GM12878 (cell line): ENCODE measurements around the gene CDHR2. TPM values are rescaled to one million over a fixed set of nuclear protein-coding genes. Genes with fewer than 3 reads are reported as not detected.

Source experiments
- ATAC-seq: fragments of 200-7000 bp; cut with Tn5 transposase; 3 replicates; pipeline ENCODE4 v1.9.1; 2020; ENCODE audit warnings: mild to moderate bottlenecking, moderate library complexity
- BruUV-seq: library from RNA; stranded (reverse); fragments of 400-500 nt; replicated peaks from 2 replicates; lab custom pipeline; 2021; lab: Mats Ljungman, UMichigan
- CTCF ChIA-PET: fragments of 300-600 bp; sonication (Branson Sonifier 250); formaldehyde crosslinking; extraction: SDS; loops from one replicate; lab custom pipeline; 2021; ENCODE audit warnings: inconsistent platforms; lab: Yijun Ruan, JAX
- POLR2A ChIA-PET: fragments of 350-600 bp; formaldehyde crosslinking; extraction: SDS; loops from one replicate; lab custom pipeline; 2021; ENCODE audit warnings: inconsistent platforms; lab: Charles Lee
- RAD21 ChIA-PET: fragments of 300-600 bp; sonication (Branson Sonifier 250); formaldehyde crosslinking; loops from one replicate; lab custom pipeline; 2023; ENCODE audit warnings: antibody characterized with exemption; ENCODE audit not compliant: unreplicated experiment; lab: Charles Lee
- SMC1A ChIA-PET: fragments of 300-600 bp; sonication (Branson Sonifier 250); formaldehyde crosslinking; loops from one replicate; lab custom pipeline; 2023; ENCODE audit not compliant: unreplicated experiment, uncharacterized antibody; lab: Charles Lee
- DNase-seq: peaks from one replicate; pipeline ENCODE4 v3.0.0-alpha.2; 2011; ENCODE audit warnings: low read depth, low spot score
- FAIRE-seq: peaks from 3 replicates; lab custom pipeline; 2011; peaks lifted over from hg19 to GRCh38; lab: Jason Lieb, UNC
- H2AFZ ChIP-seq: 2 replicates; pipeline ENCODE4 v1.6.0; 2011; ENCODE audit warnings: low read depth, low read length, control low read depth; ENCODE audit not compliant: control insufficient read depth
- H3K27ac ChIP-seq: 2 replicates; pipeline ENCODE4 v1.5.1; 2011; ENCODE audit warnings: control low read depth; ENCODE audit not compliant: control insufficient read depth, insufficient read depth
- H3K27me3 ChIP-seq, 2 experiments: replicated peaks in 1 of 2; 2 replicates each; pipeline versions ENCODE4 v1.6.0 to v1.6.1; 2011; ENCODE audit warnings: low read length in 1 of 2; ENCODE audit not compliant: control insufficient read depth in 2 of 2, insufficient read depth in 2 of 2
- H3K36me3 ChIP-seq, 2 experiments: 2 replicates each; pipeline ENCODE4 v1.5.1; 2011; ENCODE audit warnings: low read length in 1 of 2; ENCODE audit not compliant: control insufficient read depth in 2 of 2, insufficient read depth in 2 of 2
- H3K4me1 ChIP-seq: 2 replicates; pipeline ENCODE4 v1.6.1; 2011; ENCODE audit warnings: mild to moderate bottlenecking, low read length, moderate library complexity, mixed read lengths; ENCODE audit not compliant: control insufficient read depth, insufficient read depth
- H3K4me2 ChIP-seq: 2 replicates; pipeline ENCODE4 v1.6.0; 2011; ENCODE audit warnings: control low read depth; ENCODE audit not compliant: control insufficient read depth, insufficient read depth
- H3K4me3 ChIP-seq: fragments of 200-600 bp; sonication (generic); 2 replicates; pipeline ENCODE4 v1.5.1; 2016
- H3K79me2 ChIP-seq: 2 replicates; pipeline ENCODE4 v1.6.0; 2011; ENCODE audit warnings: low read length; ENCODE audit not compliant: control insufficient read depth, insufficient read depth
- H3K9ac ChIP-seq: 2 replicates; pipeline ENCODE4 v1.8.0; 2011; ENCODE audit warnings: low read length, control low read depth, mixed read lengths; ENCODE audit not compliant: control insufficient read depth, insufficient read depth
- H3K9me3 ChIP-seq: replicated peaks from 3 replicates; pipeline ENCODE4 v1.5.1; 2011; ENCODE audit warnings: mild to moderate bottlenecking, low read length; ENCODE audit not compliant: control insufficient read depth, insufficient read depth
- H4K20me1 ChIP-seq: 2 replicates; pipeline ENCODE4 v1.6.0; 2011; ENCODE audit not compliant: control insufficient read depth, insufficient read depth
- EED ChIP-seq: sonication (generic); IDR thresholded peaks from 2 replicates; pipeline ENCODE4 v1.6.1; 2016; ENCODE audit warnings: antibody characterized with exemption, low read depth
- ESRRA ChIP-seq: IDR thresholded peaks from 2 replicates; pipeline ENCODE4 v1.6.1; 2012; ENCODE audit warnings: mild to moderate bottlenecking, low read length, improper control_type of control experiment
- ETV6 ChIP-seq, 2 experiments: fragments of 450-650 bp in 1 of 2; IDR thresholded peaks in 1 of 2; conservative IDR thresholded peaks in 1 of 2; 2 replicates each; pipeline ENCODE4 v1.6.1; 2014; ENCODE audit warnings: antibody characterized with exemption in 1 of 2, borderline replicate concordance in 1 of 2, low read depth in 1 of 2, mild to moderate bottlenecking in 1 of 2, moderate library complexity in 1 of 2
- FOXK2 ChIP-seq: fragments of 450-650 bp; IDR thresholded peaks from 2 replicates; pipeline ENCODE4 v1.6.1; 2017; ENCODE audit warnings: mild to moderate bottlenecking, moderate library complexity
- IKZF2 ChIP-seq, 2 experiments: fragments of 450-650 bp; IDR thresholded peaks; 2 replicates each; pipeline ENCODE4 v1.6.1; 2017; ENCODE audit warnings: mild to moderate bottlenecking in 2 of 2, moderate library complexity in 2 of 2
- KDM1A ChIP-seq: fragments of 200-600 bp; sonication (generic); IDR thresholded peaks from 2 replicates; pipeline ENCODE4 v1.6.1; 2016; ENCODE audit warnings: borderline replicate concordance
- MEF2A ChIP-seq: IDR thresholded peaks from 2 replicates; pipeline ENCODE4 v1.6.1; 2011; ENCODE audit warnings: low read depth, mild to moderate bottlenecking, low read length, moderate library complexity; ENCODE audit not compliant: insufficient read depth
- MEF2B ChIP-seq: fragments of 450-650 bp; IDR thresholded peaks from 2 replicates; pipeline ENCODE4 v1.6.1; 2018; ENCODE audit warnings: mild to moderate bottlenecking, moderate library complexity; ENCODE audit not compliant: partially characterized antibody, poor library complexity, severe bottlenecking
- MXI1 ChIP-seq: fragments of 150-350 bp; IDR thresholded peaks from 2 replicates; pipeline ENCODE4 v1.6.1; 2011; ENCODE audit warnings: low read depth, mild to moderate bottlenecking, inconsistent platforms, low read length, improper control_type of control experiment
- POU2F2 ChIP-seq: IDR thresholded peaks from 3 replicates; pipeline ENCODE4 v1.6.1; 2011; ENCODE audit warnings: low read depth, mild to moderate bottlenecking, low read length, borderline replicate concordance
- RAD21 ChIP-seq: IDR thresholded peaks from 2 replicates; pipeline ENCODE4 v1.6.1; 2011; ENCODE audit warnings: mild to moderate bottlenecking, low read depth, low read length, moderate library complexity; ENCODE audit not compliant: insufficient read depth
- RBBP5 ChIP-seq: fragments of 200-600 bp; sonication (generic); conservative IDR thresholded peaks from 2 replicates; pipeline ENCODE4 v1.6.1; 2016
- SMAD1 ChIP-seq: fragments of 450-650 bp; IDR thresholded peaks from 2 replicates; pipeline ENCODE4 v1.6.1; 2018; ENCODE audit warnings: mild to moderate bottlenecking, low read depth; ENCODE audit not compliant: partially characterized antibody
- SMARCA5 ChIP-seq: fragments of 450-650 bp; IDR thresholded peaks from 2 replicates; pipeline ENCODE4 v1.6.1; 2017; ENCODE audit warnings: mild to moderate bottlenecking
- SUPT20H ChIP-seq: IDR thresholded peaks from 2 replicates; pipeline ENCODE4 v1.6.1; 2011; ENCODE audit warnings: low read depth, mild to moderate bottlenecking, low read length, moderate library complexity, borderline replicate concordance; ENCODE audit not compliant: control insufficient read depth
- TCF12 ChIP-seq: IDR thresholded peaks from 2 replicates; pipeline ENCODE4 v1.6.1; 2011; ENCODE audit warnings: low read depth, mild to moderate bottlenecking, low read length
- WRNIP1 ChIP-seq: IDR thresholded peaks from 2 replicates; pipeline ENCODE4 v1.6.1; 2011; ENCODE audit warnings: low read depth, low read length, improper control_type of control experiment, borderline replicate concordance
- WGBS: methylation state at CpG from one replicate; pipeline ENCODE4 v1.1.6; 2016; ENCODE audit warnings: low lambda C conversion rate; ENCODE audit not compliant: insufficient replicate concordance, insufficient coverage; ENCODE audit errors: missing lambda C conversion rate; 5-methylcytosine and 5-hydroxymethylcytosine counted together
- in situ Hi-C: fragments of 300-500 bp; cut with MboI; formaldehyde crosslinking; loops from 9 replicates; pipeline ENCODE4 v1.14.3; 2018; ENCODE audit warnings: mixed read lengths
- intact Hi-C: fragments of 100-400 bp; cut with micrococcal nuclease; formaldehyde crosslinking; loops from one replicate; pipeline ENCODE4 v1.14.2; 2022; ENCODE audit not compliant: unreplicated experiment
- polyA plus RNA-seq, 11 experiments: library from polyadenylated mRNA; depleted of rRNA in 4 of 11; unstranded in 6 of 11; stranded (reverse) in 5 of 11; fragments of >200 nt; fragmentation: Nextera tagmentation in 4 of 11; fragmentation: Illumina TruSeq in 1 of 11; extraction: Ambion mirVana in 4 of 11; extraction: Trizol in 1 of 11; gene quantifications; 1 replicate in 1 of 11; 2 replicates in 10 of 11; pipeline versions ENCODE4 v1.2.1 to v1.2.3, GENCODE V29; 2011 to 2016; ENCODE audit warnings: inconsistent platforms in 2 of 11, missing spikeins in 2 of 11, low read depth in 1 of 11
- total RNA-seq, 4 experiments: library from RNA; depleted of rRNA in 3 of 4; stranded (reverse); fragments of >200 nt in 3 of 4; fragmentation: Illumina TruSeq in 1 of 4; extraction: Trizol in 1 of 4; gene quantifications; 2 replicates each; pipeline versions ENCODE4 v1.2.1 to v1.2.3, GENCODE V29; 2013 to 2021
- TF ChIP-seq, protein P1 (sequence below): IDR thresholded peaks from 2 replicates; pipeline ENCODE4 v1.6.1; 2012; ENCODE audit warnings: improper control_type of control experiment, low read depth, low read length; ENCODE audit not compliant: insufficient replicate concordance

Gene CDHR2
- total and polyA plus RNA-seq, 10 of the 15 experiments (the other 5 are each of a cell fraction or from before 2014, with no cell fraction given), result 0.03 to 0.46 (median 0.06) TPM; not detected in 5

GRCh38 chr5:176575488-176576422 lies 26.6 kb downstream of the CDHR2 start:
- ChIA-PET POLR2A (no interaction called here), SMC1A (no interaction called here), RAD21 (no interaction called here), CTCF (interaction anchor here (0.9 to 4.1 kb wide), 4 partner anchors 17 to 536 kb away, joined by 3 to 19 read pairs (median 4); partner anchors contain the start of gene TSPAN17)
- no peak for ATAC-seq
- Histone ChIP-seq H3K4me2 (no peak overlapping the region), H3K4me1 (no peaks in the 10 kb centered on the region), H3K4me3 (no peak overlapping the region), H2AFZ (no peak overlapping the region), H3K9ac (no peak overlapping the region), H3K79me2 (no peaks in the 10 kb centered on the region), H3K36me3 (no peaks in the 10 kb centered on the region), H3K27ac (no peak overlapping the region), H4K20me1 (no peaks in the 10 kb centered on the region), H3K9me3 (no peaks in the 10 kb centered on the region), H3K27me3 (no peaks in the 10 kb centered on the region)
- intact Hi-C loops, result no loop called here
- BruUV-seq, result no TSS peak
- no peak for FAIRE-seq
- 64% methylated on average over 34 of the region's 37 CpGs for WGBS
- no peak for DNase-seq
- in situ Hi-C loops, result loop anchor here (25.0 kb wide), 1 partner anchor 838 kb away; no protein-coding TSS in a partner anchor
- TF ChIP-seq POU2F2 (no peak), FOXK2 (no peak), MEF2B (no peak), ESRRA (no peak), IKZF2 (IDR thresholded peaks at IDR 0.05) (no peak), TCF12 (no peak), EED (no peak), RBBP5 (no peak), WRNIP1 (no peak), SMARCA5 (no peak), MEF2A (no peak), MXI1 (no peak), RAD21 (no peak), KDM1A (no peak), SMAD1 (no peak), SUPT20H (no peak), ETV6 (conservative IDR thresholded peaks at IDR 0.05 in 1 of 2, IDR thresholded peaks at IDR 0.05 in 1 of 2; ENCODE audit: borderline replicate concordance in 1 of 2, low read depth in 1 of 2) (no peak)
- TF ChIP-seq, protein P1, sequence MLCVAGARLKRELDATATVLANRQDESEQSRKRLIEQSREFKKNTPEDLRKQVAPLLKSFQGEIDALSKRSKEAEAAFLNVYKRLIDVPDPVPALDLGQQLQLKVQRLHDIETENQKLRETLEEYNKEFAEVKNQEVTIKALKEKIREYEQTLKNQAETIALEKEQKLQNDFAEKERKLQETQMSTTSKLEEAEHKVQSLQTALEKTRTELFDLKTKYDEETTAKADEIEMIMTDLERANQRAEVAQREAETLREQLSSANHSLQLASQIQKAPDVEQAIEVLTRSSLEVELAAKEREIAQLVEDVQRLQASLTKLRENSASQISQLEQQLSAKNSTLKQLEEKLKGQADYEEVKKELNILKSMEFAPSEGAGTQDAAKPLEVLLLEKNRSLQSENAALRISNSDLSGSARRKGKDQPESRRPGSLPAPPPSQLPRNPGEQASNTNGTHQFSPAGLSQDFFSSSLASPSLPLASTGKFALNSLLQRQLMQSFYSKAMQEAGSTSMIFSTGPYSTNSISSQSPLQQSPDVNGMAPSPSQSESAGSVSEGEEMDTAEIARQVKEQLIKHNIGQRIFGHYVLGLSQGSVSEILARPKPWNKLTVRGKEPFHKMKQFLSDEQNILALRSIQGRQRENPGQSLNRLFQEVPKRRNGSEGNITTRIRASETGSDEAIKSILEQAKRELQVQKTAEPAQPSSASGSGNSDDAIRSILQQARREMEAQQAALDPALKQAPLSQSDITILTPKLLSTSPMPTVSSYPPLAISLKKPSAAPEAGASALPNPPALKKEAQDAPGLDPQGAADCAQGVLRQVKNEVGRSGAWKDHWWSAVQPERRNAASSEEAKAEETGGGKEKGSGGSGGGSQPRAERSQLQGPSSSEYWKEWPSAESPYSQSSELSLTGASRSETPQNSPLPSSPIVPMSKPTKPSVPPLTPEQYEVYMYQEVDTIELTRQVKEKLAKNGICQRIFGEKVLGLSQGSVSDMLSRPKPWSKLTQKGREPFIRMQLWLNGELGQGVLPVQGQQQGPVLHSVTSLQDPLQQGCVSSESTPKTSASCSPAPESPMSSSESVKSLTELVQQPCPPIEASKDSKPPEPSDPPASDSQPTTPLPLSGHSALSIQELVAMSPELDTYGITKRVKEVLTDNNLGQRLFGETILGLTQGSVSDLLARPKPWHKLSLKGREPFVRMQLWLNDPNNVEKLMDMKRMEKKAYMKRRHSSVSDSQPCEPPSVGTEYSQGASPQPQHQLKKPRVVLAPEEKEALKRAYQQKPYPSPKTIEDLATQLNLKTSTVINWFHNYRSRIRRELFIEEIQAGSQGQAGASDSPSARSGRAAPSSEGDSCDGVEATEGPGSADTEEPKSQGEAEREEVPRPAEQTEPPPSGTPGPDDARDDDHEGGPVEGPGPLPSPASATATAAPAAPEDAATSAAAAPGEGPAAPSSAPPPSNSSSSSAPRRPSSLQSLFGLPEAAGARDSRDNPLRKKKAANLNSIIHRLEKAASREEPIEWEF, result no peak
